Ramos (cell line): ENCODE results near the gene TPH2.

Source experiments
- in situ Hi-C: fragments of 300-500 bp; cut with MboI; formaldehyde crosslinking; loops from one replicate; pipeline ENCODE4 v1.14.3; 2022; ENCODE audit warnings: low sequenced_read_pairs; ENCODE audit not compliant: unreplicated experiment

The TPH2 gene

GRCh38 chr12:71938728-71939385 is at the start of gene TPH2:
TPH2 (plus strand) TSS chr12:71938845; CDS start chr12:71938987, 142 bp downstream.
- in situ Hi-C loops, result no loop called here

GRCh38 chr12:71890475-71890874 is 48.2 kb upstream of the TPH2 start:
- in situ Hi-C loops, result no loop called here

GRCh38 chr12:71892059-71892458 is 46.6 kb upstream of the TPH2 start:
- in situ Hi-C loops, result no loop called here

- in situ Hi-C loops, result no loop called here
These were observed 42.3 kb upstream of the TPH2 start for GRCh38 chr12:71896205-71896882.

- in situ Hi-C loops, result no loop called here
These were observed 38.6 kb upstream of the TPH2 start for GRCh38 chr12:71900091-71900490.

GRCh38 chr12:71904629-71905028 is 34.0 kb upstream of the TPH2 start:
- in situ Hi-C loops, result no loop called here

- in situ Hi-C loops, result no loop called here
These were observed 3.1 kb upstream of the TPH2 start for GRCh38 chr12:71935594-71935993.

- in situ Hi-C loops, result no loop called here
These were observed 1.4 kb downstream of the TPH2 start for GRCh38 chr12:71940068-71940467.

GRCh38 chr12:71941174-71941573 is 2.5 kb downstream of the TPH2 start:
- in situ Hi-C loops, result no loop called here

- in situ Hi-C loops, result no loop called here
These were observed 3.6 kb downstream of the TPH2 start for GRCh38 chr12:71942259-71942658.

GRCh38 chr12:71942703-71943102 is 4.1 kb downstream of the TPH2 start:
- in situ Hi-C loops, result no loop called here

GRCh38 chr12:71945121-71945520 is 6.5 kb downstream of the TPH2 start:
- in situ Hi-C loops, result no loop called here

- in situ Hi-C loops, result no loop called here
These were observed 7.2 kb downstream of the TPH2 start for GRCh38 chr12:71945883-71946282.

- in situ Hi-C loops, result no loop called here
These were observed 9.0 kb downstream of the TPH2 start for GRCh38 chr12:71947645-71948105.

- in situ Hi-C loops, result no loop called here
These were observed 9.7 kb downstream of the TPH2 start for GRCh38 chr12:71948390-71948789.

- in situ Hi-C loops, result no loop called here
These were observed 11.0 kb downstream of the TPH2 start for GRCh38 chr12:71949646-71950045.

GRCh38 chr12:71950404-71950803 is 11.8 kb downstream of the TPH2 start:
- in situ Hi-C loops, result no loop called here

- in situ Hi-C loops, result no loop called here
These were observed 12.2 kb downstream of the TPH2 start for GRCh38 chr12:71950819-71951218.

GRCh38 chr12:71954083-71954778 is 15.6 kb downstream of the TPH2 start:
- in situ Hi-C loops, result no loop called here

GRCh38 chr12:71954861-71955260 is 16.2 kb downstream of the TPH2 start:
- in situ Hi-C loops, result no loop called here

GRCh38 chr12:71955970-71956369 is 17.3 kb downstream of the TPH2 start:
- in situ Hi-C loops, result no loop called here
